HepG2 (cell line): ENCODE data around the gene CERS4. TPM values are rescaled to one million over a fixed set of nuclear protein-coding genes. Genes with fewer than 3 reads are reported as not detected.

Experiments used
- ELF3 ChIP-seq: IDR thresholded peaks from 2 replicates; pipeline ENCODE4 v1.6.1; 2016; ENCODE audit warnings: missing genetic modification reagents, missing compliant biosample characterization
- HMG20A ChIP-seq: IDR thresholded peaks from 2 replicates; pipeline ENCODE4 v1.6.1; 2016; ENCODE audit warnings: borderline replicate concordance
- HOXA7 ChIP-seq: sonication (generic); formaldehyde crosslinking; IDR thresholded peaks from 2 replicates; pipeline ENCODE4 v1.8.1; 2022; ENCODE audit warnings: mild to moderate bottlenecking, missing genetic modification reagents, moderate library complexity
- KLF6 ChIP-seq: IDR thresholded peaks from 2 replicates; pipeline ENCODE4 v1.8.0; 2016; ENCODE audit warnings: missing biosample characterization, missing genetic modification reagents
- NCOA2 ChIP-seq: sonication (generic); formaldehyde crosslinking; IDR thresholded peaks from 2 replicates; pipeline ENCODE4 v1.8.0; 2022; ENCODE audit warnings: inconsistent platforms
- PHB2 ChIP-seq: fragments of 450-650 bp; IDR thresholded peaks from 2 replicates; pipeline ENCODE4 v1.6.1; 2018; ENCODE audit not compliant: partially characterized antibody
- RNF219 ChIP-seq: sonication (generic); formaldehyde crosslinking; IDR thresholded peaks from 2 replicates; pipeline ENCODE4 v1.5.0; 2020; ENCODE audit warnings: mild to moderate bottlenecking, missing genetic modification reagents
- SRSF4 ChIP-seq: fragments of 200-400 bp; formaldehyde crosslinking; IDR thresholded peaks from one replicate; pipeline ENCODE4 v1.6.1; 2018; ENCODE audit warnings: mild to moderate bottlenecking, low read depth, low read length, moderate library complexity; ENCODE audit not compliant: poor library complexity, severe bottlenecking
- ZBTB26 ChIP-seq: IDR thresholded peaks from 2 replicates; pipeline ENCODE4 v1.6.1; 2016; ENCODE audit warnings: missing compliant biosample characterization, missing genetic modification reagents, borderline replicate concordance
- ZBTB7A ChIP-seq: sonication (generic); formaldehyde crosslinking; IDR thresholded peaks from 2 replicates; pipeline ENCODE4 v1.8.0; 2022; ENCODE audit warnings: mild to moderate bottlenecking, missing genetic modification reagents
- ZNF224 ChIP-seq: sonication (generic); formaldehyde crosslinking; IDR thresholded peaks from 2 replicates; pipeline ENCODE4 v1.5.0; 2020; ENCODE audit warnings: mild to moderate bottlenecking, missing genetic modification reagents
- ZNF383 ChIP-seq: sonication (generic); formaldehyde crosslinking; IDR thresholded peaks from 2 replicates; pipeline ENCODE4 v1.4.0; 2020; ENCODE audit warnings: missing genetic modification reagents, mild to moderate bottlenecking, borderline replicate concordance
- ZNF563 ChIP-seq: sonication (generic); formaldehyde crosslinking; IDR thresholded peaks from 2 replicates; pipeline ENCODE4 v1.8.0; 2022; ENCODE audit warnings: mild to moderate bottlenecking, moderate library complexity, missing genetic modification reagents
- ZNF747 ChIP-seq: sonication (generic); formaldehyde crosslinking; IDR thresholded peaks from 2 replicates; pipeline ENCODE4 v1.8.1; 2023; ENCODE audit warnings: missing genetic modification reagents, mild to moderate bottlenecking, borderline replicate concordance
- ZNF841 ChIP-seq: sonication (generic); formaldehyde crosslinking; IDR thresholded peaks from 2 replicates; pipeline ENCODE4 v1.8.1; 2023; ENCODE audit warnings: missing genetic modification reagents, borderline replicate concordance
- polyA plus RNA-seq, 8 experiments: library from polyadenylated mRNA; depleted of rRNA in 3 of 8; stranded (reverse) in 7 of 8; unstranded in 1 of 8; fragments of >200 nt; fragmentation: Illumina TruSeq in 4 of 8; extraction: Trizol in 4 of 8; gene quantifications; 2 replicates each; pipeline versions ENCODE4 v1.2.1 to v1.2.3, GENCODE V29; 2011 to 2016; ENCODE audit warnings: low read depth in 4 of 8, missing spikeins in 1 of 8, mixed read lengths in 1 of 8; ENCODE audit not compliant: insufficient read depth in 1 of 8
- total RNA-seq, 5 experiments: library from RNA; depleted of rRNA; stranded (reverse); fragments of >200 nt; fragmentation: Illumina TruSeq; extraction: Trizol; gene quantifications; 2 replicates each; pipeline ENCODE4 v1.2.3, GENCODE V29; 2016; ENCODE audit warnings: low read depth in 1 of 5
- TF ChIP-seq, protein P1 (sequence below): IDR thresholded peaks from 2 replicates; pipeline ENCODE4 v1.4.0; 2020; ENCODE audit warnings: mild to moderate bottlenecking, missing genetic modification reagents
- TF ChIP-seq, protein P2 (sequence below): sonication (generic); formaldehyde crosslinking; conservative IDR thresholded peaks from 2 replicates; pipeline ENCODE4 v1.4.0; 2020; ENCODE audit warnings: missing genetic modification reagents
- TF ChIP-seq, protein P3 (sequence below): sonication (generic); formaldehyde crosslinking; IDR thresholded peaks from 2 replicates; pipeline ENCODE4 v1.4.0; 2020; ENCODE audit warnings: mild to moderate bottlenecking, missing genetic modification reagents
- TF ChIP-seq, protein P4 (sequence below): sonication (generic); formaldehyde crosslinking; IDR thresholded peaks from 2 replicates; pipeline ENCODE4 v1.4.0; 2020; ENCODE audit warnings: missing genetic modification reagents; ENCODE audit errors: not compliant biosample characterization

The CERS4 gene
- total and polyA plus RNA-seq, 2 of the 13 experiments (the other 11 are each of a cell fraction or from before 2014, with no cell fraction given), result 74.7 to 83.5 TPM

DNA sequence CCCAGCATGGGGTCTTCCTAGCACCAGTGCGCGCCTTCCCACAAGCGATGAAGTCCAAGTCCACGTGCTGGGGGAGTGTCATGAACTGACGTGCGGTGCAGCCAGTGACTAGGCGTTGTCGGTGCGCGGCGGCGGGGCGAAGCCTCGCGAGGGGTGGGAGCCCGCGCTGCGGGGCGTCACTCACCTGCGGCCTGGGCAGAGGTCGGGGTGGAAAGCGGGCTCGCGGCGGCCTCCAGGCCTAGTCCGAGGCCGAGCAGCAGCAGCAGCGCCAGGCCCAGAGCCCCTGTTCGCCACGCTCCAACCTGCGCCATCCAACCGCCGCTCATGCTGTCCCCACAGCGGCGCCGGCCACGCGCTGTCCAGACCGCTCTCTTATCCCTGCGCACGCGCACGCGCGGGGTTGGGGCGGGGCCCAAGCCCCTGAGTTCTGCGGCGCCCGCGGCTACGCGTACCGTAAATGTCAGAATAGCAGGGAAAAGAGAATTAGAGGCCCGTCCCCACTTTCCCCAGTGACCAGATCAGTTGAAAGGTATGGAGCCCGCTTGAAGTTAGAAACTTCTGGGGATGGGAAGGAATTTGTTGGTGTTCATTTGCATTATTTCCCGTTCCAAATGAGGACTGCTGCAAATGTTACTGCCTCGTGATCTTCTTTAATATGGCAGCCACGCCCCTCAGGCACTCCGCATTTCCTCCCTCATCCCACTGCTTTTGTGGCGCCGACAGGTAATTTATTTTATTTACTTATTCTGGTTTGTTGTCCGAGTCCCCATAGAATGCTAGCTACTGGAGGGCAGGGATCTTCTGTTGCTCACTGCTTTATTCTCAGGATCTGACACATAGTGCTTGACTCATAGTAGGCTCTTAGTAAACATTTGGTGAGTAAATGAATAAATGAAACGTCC lies 99.0 kb downstream of the CERS4 start, which contains the start of gene CD320 (continued):
- TF ChIP-seq HMG20A (CRISPR knock-in tag) (no peak), RNF219 (CRISPR knock-in tag) (no peak; the same call in 1 of the 2 replicates), ZNF563 (CRISPR knock-in tag) (peak; percentile 87; the same call in 1 of the 2 replicates), ZNF224 (CRISPR knock-in tag) (peak; percentile 90), ELF3 (CRISPR knock-in tag) (0 out of 2 replicates have a peak, but pooled peaks have one; percentile 25), ZBTB26 (CRISPR knock-in tag) (peak; percentile 71; the same call in 1 of the 2 replicates), ZNF383 (no peak), SRSF4 (no peak), HOXA7 (CRISPR knock-in tag) (no peak), KLF6 (CRISPR knock-in tag) (peak; percentile 79; the same call in 1 of the 2 replicates), NCOA2 (CRISPR knock-in tag) (peak; percentile 33; the same call in 1 of the 2 replicates), ZNF747 (CRISPR knock-in tag) (peak; percentile 93), ZNF841 (CRISPR knock-in tag) (0 out of 2 replicates have a peak, but pooled peaks have one; percentile 25), PHB2 (no peak), ZBTB7A (CRISPR knock-in tag) (peak; percentile 95)
- TF ChIP-seq, protein P1, sequence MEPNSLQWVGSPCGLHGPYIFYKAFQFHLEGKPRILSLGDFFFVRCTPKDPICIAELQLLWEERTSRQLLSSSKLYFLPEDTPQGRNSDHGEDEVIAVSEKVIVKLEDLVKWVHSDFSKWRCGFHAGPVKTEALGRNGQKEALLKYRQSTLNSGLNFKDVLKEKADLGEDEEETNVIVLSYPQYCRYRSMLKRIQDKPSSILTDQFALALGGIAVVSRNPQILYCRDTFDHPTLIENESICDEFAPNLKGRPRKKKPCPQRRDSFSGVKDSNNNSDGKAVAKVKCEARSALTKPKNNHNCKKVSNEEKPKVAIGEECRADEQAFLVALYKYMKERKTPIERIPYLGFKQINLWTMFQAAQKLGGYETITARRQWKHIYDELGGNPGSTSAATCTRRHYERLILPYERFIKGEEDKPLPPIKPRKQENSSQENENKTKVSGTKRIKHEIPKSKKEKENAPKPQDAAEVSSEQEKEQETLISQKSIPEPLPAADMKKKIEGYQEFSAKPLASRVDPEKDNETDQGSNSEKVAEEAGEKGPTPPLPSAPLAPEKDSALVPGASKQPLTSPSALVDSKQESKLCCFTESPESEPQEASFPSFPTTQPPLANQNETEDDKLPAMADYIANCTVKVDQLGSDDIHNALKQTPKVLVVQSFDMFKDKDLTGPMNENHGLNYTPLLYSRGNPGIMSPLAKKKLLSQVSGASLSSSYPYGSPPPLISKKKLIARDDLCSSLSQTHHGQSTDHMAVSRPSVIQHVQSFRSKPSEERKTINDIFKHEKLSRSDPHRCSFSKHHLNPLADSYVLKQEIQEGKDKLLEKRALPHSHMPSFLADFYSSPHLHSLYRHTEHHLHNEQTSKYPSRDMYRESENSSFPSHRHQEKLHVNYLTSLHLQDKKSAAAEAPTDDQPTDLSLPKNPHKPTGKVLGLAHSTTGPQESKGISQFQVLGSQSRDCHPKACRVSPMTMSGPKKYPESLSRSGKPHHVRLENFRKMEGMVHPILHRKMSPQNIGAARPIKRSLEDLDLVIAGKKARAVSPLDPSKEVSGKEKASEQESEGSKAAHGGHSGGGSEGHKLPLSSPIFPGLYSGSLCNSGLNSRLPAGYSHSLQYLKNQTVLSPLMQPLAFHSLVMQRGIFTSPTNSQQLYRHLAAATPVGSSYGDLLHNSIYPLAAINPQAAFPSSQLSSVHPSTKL (CRISPR knock-in tag), result peak; percentile 50
- TF ChIP-seq, protein P2, sequence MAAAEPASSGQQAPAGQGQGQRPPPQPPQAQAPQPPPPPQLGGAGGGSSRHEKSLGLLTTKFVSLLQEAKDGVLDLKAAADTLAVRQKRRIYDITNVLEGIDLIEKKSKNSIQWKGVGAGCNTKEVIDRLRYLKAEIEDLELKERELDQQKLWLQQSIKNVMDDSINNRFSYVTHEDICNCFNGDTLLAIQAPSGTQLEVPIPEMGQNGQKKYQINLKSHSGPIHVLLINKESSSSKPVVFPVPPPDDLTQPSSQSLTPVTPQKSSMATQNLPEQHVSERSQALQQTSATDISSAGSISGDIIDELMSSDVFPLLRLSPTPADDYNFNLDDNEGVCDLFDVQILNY, result peak; percentile 72; the same call in 1 of the 2 replicates
- TF ChIP-seq, protein P3, sequence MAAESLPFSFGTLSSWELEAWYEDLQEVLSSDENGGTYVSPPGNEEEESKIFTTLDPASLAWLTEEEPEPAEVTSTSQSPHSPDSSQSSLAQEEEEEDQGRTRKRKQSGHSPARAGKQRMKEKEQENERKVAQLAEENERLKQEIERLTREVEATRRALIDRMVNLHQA (CRISPR knock-in tag), result no peak
- TF ChIP-seq, protein P4, sequence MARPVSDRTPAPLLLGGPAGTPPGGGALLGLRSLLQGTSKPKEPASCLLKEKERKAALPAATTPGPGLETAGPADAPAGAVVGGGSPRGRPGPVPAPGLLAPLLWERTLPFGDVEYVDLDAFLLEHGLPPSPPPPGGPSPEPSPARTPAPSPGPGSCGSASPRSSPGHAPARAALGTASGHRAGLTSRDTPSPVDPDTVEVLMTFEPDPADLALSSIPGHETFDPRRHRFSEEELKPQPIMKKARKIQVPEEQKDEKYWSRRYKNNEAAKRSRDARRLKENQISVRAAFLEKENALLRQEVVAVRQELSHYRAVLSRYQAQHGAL, result peak; percentile 93
